Measurements from ENCODE around the gene CHSY1. TPM values are rescaled to one million over a fixed set of nuclear protein-coding genes. Genes with fewer than 3 reads are reported as not detected.

The CHSY1 gene
- total RNA-seq = 10 to 100 TPM; 23.7 to 32.8 (median 29.9) TPM

GRCh38 chr15:101251830-101252820 lies at the start of gene CHSY1:
CHSY1 (minus strand) TSS chr15:101252048; CDS start chr15:101251456, 592 bp downstream.
- TF ChIP-seq CTCF (IDR thresholded peaks at IDR 0.05) (no peak), POLR2A (IDR thresholded peaks at IDR 0.05) (peak in 1 of 2 donors; percentile 46)
- H3K4me3 ChIP-seq (ENCODE audit: low read depth, poor library complexity, severe bottlenecking) = peak within 1 kb of the TSS; percentile 69
- DNase-seq (ENCODE audit: low spot score in 2 of 2) = peak; percentile 87 to 98
- intact Hi-C loops (cut with DNase I; ENCODE audit: low total_unique reads) = loop anchor here (5.0 kb wide), 1 partner anchor 235 kb away; no protein-coding TSS in a partner anchor
- 0 to 1% methylated on average over 54 to 95 of the region's 108 CpGs for WGBS, 2 donors

GRCh38 chr15:101296418-101297405 lies 44.9 kb upstream of the CHSY1 start:
- intact Hi-C loops (cut with DNase I; ENCODE audit: low total_unique reads) = no loop called here
- TF ChIP-seq POLR2A (IDR thresholded peaks at IDR 0.05) (no peak), CTCF (IDR thresholded peaks at IDR 0.05) (no peak)
- H3K4me3 ChIP-seq (ENCODE audit: low read depth, poor library complexity, severe bottlenecking) = no peak overlapping the region
- DNase-seq (ENCODE audit: low spot score in 2 of 2) = peak in 1 of 2 donors; percentile 58
- 71 to 73% methylated on average over 9 of the region's 9 CpGs for WGBS, 2 donors

- intact Hi-C loops (cut with DNase I; ENCODE audit: low total_unique reads) = no loop called here
- 1% methylated on average over 20 of the region's 20 CpGs for WGBS, 2 donors
- TF ChIP-seq POLR2A (IDR thresholded peaks at IDR 0.05) = no peak
- no peak for TF ChIP-seq CTCF (IDR thresholded peaks at IDR 0.05)
- DNase-seq (ENCODE audit: low spot score in 2 of 2) = peak in 1 of 2 donors; percentile 90
- peak overlapping the region; percentile 88 for H3K4me3 ChIP-seq (ENCODE audit: low read depth, poor library complexity, severe bottlenecking)
Observed at GRCh38 chr15:101295607-101296161, 43.8 kb upstream of the CHSY1 start.

GRCh38 chr15:101294731-101295606 lies 43.1 kb upstream of the CHSY1 start, which contains the start of gene SNRPA1:
SNRPA1 (minus strand) TSS chr15:101295248; CDS start chr15:101295178, 70 bp downstream.
- TF ChIP-seq POLR2A (IDR thresholded peaks at IDR 0.05) (peak in 1 of 2 donors; percentile 15), CTCF (IDR thresholded peaks at IDR 0.05) (no peak)
- DNase-seq (ENCODE audit: low spot score in 2 of 2) = peak; percentile 95 to 99
- intact Hi-C loops (cut with DNase I; ENCODE audit: low total_unique reads) = no loop called here

More at GRCh38 chr15:101294731-101295606, 43.1 kb upstream of the CHSY1 start, which contains the start of gene SNRPA1:
- WGBS, 2 donors = 0% methylated on average over 40 to 46 of the region's 87 CpGs
- peak within 1 kb of the TSS; percentile 88 for H3K4me3 ChIP-seq (ENCODE audit: low read depth, poor library complexity, severe bottlenecking)
